ENCODE measurements around the gene PLN. TPM values are rescaled to one million over a fixed set of nuclear protein-coding genes. Genes with fewer than 3 reads are reported as not detected.

PLN gene
- total RNA-seq, 8 experiments from 2014 or later = 0.21 to 12.6 (median 0.59) TPM

- 62 to 97% (median 77%) methylated on average over 2 to 5 of the region's 5 CpGs; no CpG with 5 or more reads in 1 of the 10 experiments for WGBS, 10 experiments
- no peaks in the 10 kb centered on the region for H3K4me1 ChIP-seq (replicated peaks in 1 of 2)
- in situ Hi-C loops (cut with MboI; ENCODE audit: low pct_unique_long_range_greater_than_20kb in 2 of 9, low sequenced_read_pairs in 9 of 9, unreplicated experiment in 9 of 9) = loop anchor here in 1 of 9 experiments (25.0 kb wide), 1 partner anchor 278 kb away; no protein-coding TSS in a partner anchor
- H3K27ac ChIP-seq = no peak overlapping the region
- ATAC-seq (replicated peaks in 6 of 8) = peak in 4 of 8 experiments; percentile 30 to 81 (median 35)
- no peak overlapping the region for H3K4me3 ChIP-seq
These were observed 17.3 kb downstream of the PLN start for GRCh38 chr6:118565311-118565960.

GRCh38 chr6:118567974-118568373 is 19.9 kb downstream of the PLN start:
- in situ Hi-C loops (cut with MboI; ENCODE audit: low pct_unique_long_range_greater_than_20kb in 2 of 9, low sequenced_read_pairs in 9 of 9, unreplicated experiment in 9 of 9) = loop anchor here in 1 of 9 experiments (25.0 kb wide), 1 partner anchor 281 kb away; no protein-coding TSS in a partner anchor
- no peak overlapping the region for H3K27ac ChIP-seq

DNA sequence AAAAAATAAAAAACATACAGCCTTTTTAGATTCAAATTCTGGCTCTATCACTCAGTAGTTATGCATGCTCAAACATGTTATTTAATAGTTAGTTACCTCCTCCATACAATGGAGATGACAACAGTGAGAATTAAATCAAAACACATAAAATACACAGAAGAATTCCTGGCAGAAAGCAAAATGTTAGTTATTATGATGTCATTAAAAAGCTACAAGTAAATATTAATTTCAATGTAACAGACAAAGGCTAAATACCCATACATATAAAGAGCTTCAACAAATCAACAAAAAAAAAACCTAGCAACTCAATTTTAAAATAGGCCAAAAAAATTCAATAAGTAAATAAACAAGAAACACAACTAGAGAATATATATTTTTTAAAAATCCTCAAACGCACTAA is 21.4 kb downstream of the PLN start:
- no peak overlapping the region for H3K4me3 ChIP-seq
- WGBS, 10 experiments = 86 to 100% (median 100%) methylated on average over 1 of the region's 1 CpG; no CpG with 5 or more reads in 1 of the 10 experiments
- in situ Hi-C loops (cut with MboI; ENCODE audit: low pct_unique_long_range_greater_than_20kb in 2 of 9, low sequenced_read_pairs in 9 of 9, unreplicated experiment in 9 of 9) = loop anchor here in 1 of 9 experiments (25.0 kb wide), 1 partner anchor 282 kb away; no protein-coding TSS in a partner anchor
- ATAC-seq (replicated peaks in 6 of 8) = no peak
- H3K27ac ChIP-seq = no peak overlapping the region
- H3K4me1 ChIP-seq (replicated peaks in 1 of 2) = no peaks in the 10 kb centered on the region

More at GRCh38 chr6:118567974-118568373, 19.9 kb downstream of the PLN start:
- H3K4me3 ChIP-seq = no peak overlapping the region
- H3K4me1 ChIP-seq (replicated peaks in 1 of 2) = no peaks in the 10 kb centered on the region
- no peak for ATAC-seq (replicated peaks in 6 of 8)
- 60 to 100% (median 90%) methylated on average over 1 to 3 of the region's 3 CpGs; no CpG with 5 or more reads in 5 of the 10 experiments for WGBS, 10 experiments

GRCh38 chr6:118571121-118571520 is 23.0 kb downstream of the PLN start:
- WGBS, 10 experiments = 78 to 100% (median 100%) methylated on average over 1 to 2 of the region's 2 CpGs; no CpG with 5 or more reads in 1 of the 10 experiments

DNA sequence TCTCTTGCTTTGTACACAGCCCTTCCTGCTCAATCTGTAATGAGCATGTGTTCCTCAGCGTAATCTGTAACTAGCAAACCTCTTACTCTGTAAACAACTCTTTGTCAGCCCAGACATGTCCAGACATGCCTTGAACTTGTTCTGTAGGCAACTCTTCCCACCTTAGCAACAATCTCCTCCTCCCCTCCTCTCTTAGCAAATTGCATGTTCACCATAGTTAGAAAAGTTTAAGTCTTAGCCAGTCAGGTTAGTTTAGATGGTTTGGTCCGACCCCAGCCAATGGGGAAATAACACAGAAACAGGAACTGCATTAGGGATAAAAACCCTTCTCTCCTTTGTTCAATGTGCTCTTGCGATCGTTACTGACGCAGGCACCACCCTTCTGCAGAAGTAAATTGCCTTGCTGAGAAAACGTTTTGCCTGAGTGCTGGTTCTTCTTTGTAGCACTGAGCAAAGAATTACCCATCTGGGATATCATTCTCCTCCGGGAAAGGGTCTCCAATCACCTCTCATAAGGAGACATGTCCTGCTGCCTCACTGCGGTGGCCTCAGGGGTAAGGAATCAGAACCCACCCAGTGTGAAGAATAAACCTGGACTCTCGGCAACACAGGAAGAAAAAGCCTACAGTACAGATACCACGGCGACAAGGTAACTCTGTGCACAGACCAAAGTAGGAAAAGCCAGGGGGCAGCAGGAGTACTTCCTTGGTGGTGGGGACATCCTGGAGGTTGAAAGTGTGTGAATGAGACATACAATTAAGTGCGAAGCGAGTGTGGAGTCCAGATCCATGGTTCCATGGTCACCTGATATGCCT is 26.2 kb downstream of the PLN start:
- H3K4me1 ChIP-seq (replicated peaks in 1 of 2) = no peaks in the 10 kb centered on the region
- H3K4me3 ChIP-seq = no peak overlapping the region
- in situ Hi-C loops (cut with MboI; ENCODE audit: low pct_unique_long_range_greater_than_20kb in 2 of 9, low sequenced_read_pairs in 9 of 9, unreplicated experiment in 9 of 9) = loop anchor here in 1 of 9 experiments (25.0 kb wide), 1 partner anchor 287 kb away; no protein-coding TSS in a partner anchor
- peak overlapping the region in 1 of 2 donors; percentile 46 for H3K27ac ChIP-seq
- ATAC-seq (replicated peaks in 6 of 8) = peak in 6 of 8 experiments; percentile 35 to 99 (median 60)
- WGBS, 10 experiments = 87 to 100% (median 96%) methylated on average over 4 to 12 of the region's 13 CpGs; no CpG with 5 or more reads in 1 of the 10 experiments

More at GRCh38 chr6:118571121-118571520, 23.0 kb downstream of the PLN start:
- H3K4me1 ChIP-seq (replicated peaks in 1 of 2) = no peaks in the 10 kb centered on the region
- in situ Hi-C loops (cut with MboI; ENCODE audit: low pct_unique_long_range_greater_than_20kb in 2 of 9, low sequenced_read_pairs in 9 of 9, unreplicated experiment in 9 of 9) = loop anchor here in 1 of 9 experiments (25.0 kb wide), 1 partner anchor 284 kb away; no protein-coding TSS in a partner anchor
- H3K27ac ChIP-seq = no peak overlapping the region
- no peak for ATAC-seq (replicated peaks in 6 of 8)
- H3K4me3 ChIP-seq = no peak overlapping the region

GRCh38 chr6:118577972-118578371 is 29.9 kb downstream of the PLN start:
- ATAC-seq (replicated peaks in 6 of 8) = no peak

DNA sequence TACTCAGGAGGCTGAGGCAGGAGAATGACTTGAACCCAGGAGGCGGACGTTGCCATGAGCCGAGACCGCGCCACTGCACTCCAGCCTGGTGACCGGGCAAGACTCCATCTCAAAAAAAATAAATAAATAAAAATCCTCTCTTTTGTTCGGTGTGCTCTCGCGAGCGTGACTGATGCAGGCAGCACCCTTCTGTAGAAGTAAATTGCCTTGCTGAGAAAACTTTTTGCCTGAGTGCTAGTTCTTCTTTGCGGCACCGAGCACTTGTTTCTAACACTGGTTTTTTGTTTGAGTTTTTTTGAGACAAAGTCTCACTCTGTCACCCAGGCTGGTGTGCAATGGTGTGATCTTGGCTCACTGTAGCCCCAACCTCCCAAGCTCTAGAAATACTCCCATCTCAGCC is 30.5 kb downstream of the PLN start:
- Histone ChIP-seq H3K27ac (no peak overlapping the region), H3K4me3 (no peak overlapping the region), H3K4me1 (replicated peaks in 1 of 2) (no peaks in the 10 kb centered on the region)
- WGBS, 10 experiments = 94 to 100% (median 100%) methylated on average over 1 to 10 of the region's 12 CpGs; no CpG with 5 or more reads in 5 of the 10 experiments
- ATAC-seq (replicated peaks in 6 of 8) = no peak
- in situ Hi-C loops (cut with MboI; ENCODE audit: low pct_unique_long_range_greater_than_20kb in 2 of 9, low sequenced_read_pairs in 9 of 9, unreplicated experiment in 9 of 9) = no loop called here

More at GRCh38 chr6:118577972-118578371, 29.9 kb downstream of the PLN start:
- no peak overlapping the region for H3K27ac ChIP-seq
- WGBS, 10 experiments = 50 to 100% (median 67%) methylated on average over 1 to 4 of the region's 4 CpGs
- H3K4me3 ChIP-seq = no peak overlapping the region
- in situ Hi-C loops (cut with MboI; ENCODE audit: low pct_unique_long_range_greater_than_20kb in 2 of 9, low sequenced_read_pairs in 9 of 9, unreplicated experiment in 9 of 9) = no loop called here
- H3K4me1 ChIP-seq (replicated peaks in 1 of 2) = no peaks in the 10 kb centered on the region

DNA sequence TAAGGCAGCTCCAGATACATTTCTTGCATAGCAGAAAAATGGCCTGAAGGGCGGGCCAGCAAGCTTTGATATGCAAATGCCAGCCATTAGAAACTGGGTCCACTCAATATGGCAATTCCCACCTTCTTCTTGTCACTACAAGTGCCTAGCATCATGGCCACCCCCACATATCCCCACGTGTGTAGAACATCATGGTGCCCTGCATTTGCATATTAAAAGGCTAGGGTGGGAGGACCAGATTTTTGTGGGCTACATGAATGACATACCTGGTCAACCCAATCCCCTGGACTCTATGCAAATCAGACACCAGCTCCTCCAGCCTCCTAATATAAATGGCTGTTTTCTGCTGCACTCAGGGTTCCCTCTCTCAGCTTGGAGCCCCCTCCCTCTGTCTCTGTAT is 31.7 kb downstream of the PLN start:
- ATAC-seq (replicated peaks in 6 of 8) = no peak
- WGBS, 10 experiments = 50 to 95% (median 86%) methylated on average over 1 to 2 of the region's 2 CpGs; no CpG with 5 or more reads in 5 of the 10 experiments
- in situ Hi-C loops (cut with MboI; ENCODE audit: low pct_unique_long_range_greater_than_20kb in 2 of 9, low sequenced_read_pairs in 9 of 9, unreplicated experiment in 9 of 9) = no loop called here

DNA sequence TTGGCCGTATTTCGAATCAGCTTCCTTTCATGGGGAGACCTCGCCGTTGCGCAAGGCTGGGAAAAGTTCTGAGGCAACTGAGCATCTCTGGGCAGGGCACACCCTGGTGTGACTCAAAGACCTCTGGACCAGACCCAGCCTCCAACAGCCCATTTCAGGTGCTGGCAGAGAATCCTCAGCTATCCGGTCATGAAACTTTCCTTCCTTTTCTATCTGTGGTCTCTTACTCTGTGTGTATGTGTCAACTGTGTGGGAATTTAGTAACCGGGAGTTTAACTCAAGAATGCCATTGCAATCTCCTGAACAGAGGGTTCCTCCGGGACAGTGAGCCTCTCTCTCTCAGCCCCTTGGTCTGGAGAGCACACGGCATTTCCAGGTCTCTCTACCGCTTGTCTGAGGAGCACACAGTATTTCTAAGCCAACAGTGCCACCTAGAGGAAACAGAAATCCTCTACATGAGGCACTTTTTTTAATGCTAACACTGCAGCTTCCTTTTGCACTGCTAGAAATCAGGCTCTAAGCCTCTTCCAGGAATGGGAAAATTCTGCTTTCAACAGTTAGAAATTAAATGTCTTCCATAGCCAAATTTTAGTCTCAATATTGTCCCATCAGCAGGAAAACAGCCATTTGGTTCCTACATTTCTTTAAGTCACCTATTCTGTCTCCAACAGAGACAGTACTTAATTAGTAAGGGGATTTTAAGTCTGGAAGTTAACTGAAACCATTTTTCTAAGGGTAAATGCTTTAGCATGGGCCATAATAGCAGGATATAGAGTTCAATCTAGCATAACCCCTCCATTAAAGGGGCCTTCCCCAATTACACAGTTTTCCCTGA is 32.7 kb downstream of the PLN start:
- in situ Hi-C loops (cut with MboI; ENCODE audit: low pct_unique_long_range_greater_than_20kb in 2 of 9, low sequenced_read_pairs in 9 of 9, unreplicated experiment in 9 of 9) = no loop called here
- WGBS, 10 experiments = 0 to 100% (median 61%) methylated on average over 1 to 9 of the region's 10 CpGs; no CpG with 5 or more reads in 4 of the 10 experiments
- H3K4me1 ChIP-seq (replicated peaks in 1 of 2) = no peaks in the 10 kb centered on the region
- H3K27ac ChIP-seq = no peak overlapping the region
- peak; percentile 84 to 97 (median 92) for ATAC-seq (replicated peaks in 6 of 8)
- no peak overlapping the region for H3K4me3 ChIP-seq

More for the DNA sequence above, 31.7 kb downstream of the PLN start:
- H3K4me3 ChIP-seq = no peak overlapping the region
- no peak overlapping the region for H3K27ac ChIP-seq
- no peaks in the 10 kb centered on the region for H3K4me1 ChIP-seq (replicated peaks in 1 of 2)

- no peaks in the 10 kb centered on the region for H3K4me1 ChIP-seq (replicated peaks in 1 of 2)
- H3K4me3 ChIP-seq = no peak overlapping the region
- WGBS, 10 experiments = 20 to 100% (median 73%) methylated on average over 1 to 5 of the region's 5 CpGs; no CpG with 5 or more reads in 2 of the 10 experiments
- H3K27ac ChIP-seq = no peak overlapping the region
- in situ Hi-C loops (cut with MboI; ENCODE audit: low pct_unique_long_range_greater_than_20kb in 2 of 9, low sequenced_read_pairs in 9 of 9, unreplicated experiment in 9 of 9) = no loop called here
- peak in 2 of 8 experiments; percentile 48 to 59 for ATAC-seq (replicated peaks in 6 of 8)
These were observed 33.4 kb downstream of the PLN start for GRCh38 chr6:118581489-118581959.

GRCh38 chr6:118584911-118585310 is 36.8 kb downstream of the PLN start:
- no peak overlapping the region for H3K27ac ChIP-seq
- ATAC-seq (replicated peaks in 6 of 8) = peak in 2 of 8 experiments; percentile 57 to 78
- in situ Hi-C loops (cut with MboI; ENCODE audit: low pct_unique_long_range_greater_than_20kb in 2 of 9, low sequenced_read_pairs in 9 of 9, unreplicated experiment in 9 of 9) = no loop called here
- WGBS, 10 experiments = 94 to 100% (median 100%) methylated on average over 1 to 5 of the region's 5 CpGs; no CpG with 5 or more reads in 1 of the 10 experiments
- H3K4me3 ChIP-seq = no peak overlapping the region
- H3K4me1 ChIP-seq (replicated peaks in 1 of 2) = no peaks in the 10 kb centered on the region
